ENCODE results near the gene CIT. TPM values are rescaled to one million over a fixed set of nuclear protein-coding genes. Genes with fewer than 3 reads are reported as not detected.

Gene CIT
- total and polyA plus RNA-seq, 2 donors (not counting 3 experiments of a cell fraction or from before 2014, with no cell fraction given): 13.3 to 61.8 TPM

DNA sequence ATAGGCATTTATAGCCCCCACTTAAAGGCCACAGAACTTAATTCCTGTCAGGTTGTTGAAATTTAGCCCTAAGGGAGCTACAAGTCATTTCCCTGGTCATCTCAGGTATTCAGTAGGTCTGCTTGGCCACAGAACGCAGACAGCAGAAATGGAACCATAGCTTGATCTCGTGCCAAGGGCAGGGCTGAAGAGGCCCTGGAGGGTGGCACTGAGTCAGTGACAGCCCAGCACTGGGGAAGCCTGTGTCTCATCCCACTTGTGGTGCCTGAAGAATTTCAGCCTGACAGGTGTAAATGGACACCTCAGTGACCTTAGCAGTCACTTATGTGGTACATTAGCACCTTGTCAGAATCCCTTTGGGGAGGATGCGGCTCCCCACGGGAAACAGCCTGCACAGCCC, 202.6 kb downstream of the CIT start:
- Histone ChIP-seq H3K79me2 (ENCODE audit: control insufficient read depth, insufficient read depth, low read length) (no peaks in the 10 kb centered on the region), H3K27me3 (ENCODE audit: control insufficient read depth in 2 of 2, insufficient read depth in 2 of 2, low read length in 2 of 2) (no peaks in the 10 kb centered on the region), H3K36me3 (ENCODE audit: control insufficient read depth in 2 of 2, extremely low read depth in 1 of 2, insufficient read depth in 2 of 2, low read length in 2 of 2) (peaks cover 12 to 21% of the 10 kb centered on the region in 2 experiments), H3K9ac (replicated peaks; ENCODE audit: extremely low read depth, insufficient read depth, low read length) (no peak overlapping the region), H3K4me3 (replicated peaks in 1 of 3; ENCODE audit: insufficient read depth in 1 of 3, low read depth in 1 of 3, low read length in 3 of 3) (no peak overlapping the region), H3K4me1 (ENCODE audit: control insufficient read depth, extremely low read depth, insufficient read depth, low read length) (peaks cover 27% of the 10 kb centered on the region), H2AFZ (ENCODE audit: low read depth, low read length) (no peak overlapping the region), H3K9me1 (replicated peaks; ENCODE audit: control insufficient read depth, extremely low read depth, insufficient read depth, low read length) (no peaks in the 10 kb centered on the region), H3K9me3 (replicated peaks; ENCODE audit: control insufficient read depth, insufficient read depth, low read length) (no peaks in the 10 kb centered on the region), H4K20me1 (replicated peaks; ENCODE audit: control insufficient read depth, extremely low read depth, insufficient read depth, low read length) (no peaks in the 10 kb centered on the region), H3K4me2 (ENCODE audit: insufficient read depth, low read length) (no peak overlapping the region), H3K27ac (ENCODE audit: insufficient read depth, low read depth, low read length) (no peak overlapping the region)
- DNase-seq (ENCODE audit: low read depth, low spot score) (no peak), FAIRE-seq (no peak)
- POLR2A ChIA-PET: no interaction called here
- intact Hi-C loops (cut with micrococcal nuclease) (no loop called here), dilution Hi-C loops (cut with MboI; ENCODE audit: extremely low pct_ligation_motif_present, low sequenced_read_pairs) (no loop called here)
- CTCF ChIA-PET: interaction anchor here (4.2 kb wide), 1 partner anchor 105 kb away, joined by 30 read pairs; no protein-coding TSS in a partner anchor
- no TSS peak for BruUV-seq (replicated peaks)
- no peak for TF ChIP-seq POLR2AphosphoS5 (IDR thresholded peaks at IDR 0.05; ENCODE audit: insufficient read depth, low read depth, low read length)
- TF ChIP-seq FOS (IDR thresholded peaks at IDR 0.05; ENCODE audit: borderline replicate concordance, insufficient read depth, low read length): no peak
- no peak for TF ChIP-seq POLR2A (IDR thresholded peaks at IDR 0.05; ENCODE audit: low read depth, low read length)

DNA sequence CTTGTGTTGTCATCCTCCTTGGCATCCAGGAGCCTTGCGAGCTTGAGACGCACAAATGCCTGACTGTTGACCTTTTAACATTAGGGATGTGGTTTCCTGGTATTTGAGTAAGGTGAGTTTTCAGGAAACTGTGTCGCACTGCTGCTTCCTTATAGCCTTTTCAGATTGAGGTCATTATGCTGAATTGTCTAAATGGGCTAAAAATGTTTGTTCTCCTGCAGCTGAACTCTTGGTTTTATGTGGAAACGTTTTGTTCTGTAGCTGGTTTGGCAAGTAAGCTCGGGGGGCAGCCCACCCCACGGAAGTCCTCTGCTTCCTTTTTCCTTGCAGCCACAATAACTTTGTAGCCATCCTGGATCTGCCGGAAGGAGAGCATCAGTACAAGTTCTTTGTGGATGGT, 203.5 kb downstream of the CIT start:
- Histone ChIP-seq H3K36me3 (ENCODE audit: control insufficient read depth in 2 of 2, extremely low read depth in 1 of 2, insufficient read depth in 2 of 2, low read length in 2 of 2) (peaks cover 11 to 18% of the 10 kb centered on the region in 2 experiments), H4K20me1 (replicated peaks; ENCODE audit: control insufficient read depth, extremely low read depth, insufficient read depth, low read length) (no peaks in the 10 kb centered on the region), H3K27me3 (ENCODE audit: control insufficient read depth in 2 of 2, insufficient read depth in 2 of 2, low read length in 2 of 2) (no peaks in the 10 kb centered on the region), H3K4me3 (replicated peaks in 1 of 3; ENCODE audit: insufficient read depth in 1 of 3, low read depth in 1 of 3, low read length in 3 of 3) (no peak overlapping the region), H3K27ac (ENCODE audit: insufficient read depth, low read depth, low read length) (peak overlapping the region; percentile 63), H3K9me1 (replicated peaks; ENCODE audit: control insufficient read depth, extremely low read depth, insufficient read depth, low read length) (no peaks in the 10 kb centered on the region), H3K4me1 (ENCODE audit: control insufficient read depth, extremely low read depth, insufficient read depth, low read length) (peaks cover 28% of the 10 kb centered on the region), H3K9me3 (replicated peaks; ENCODE audit: control insufficient read depth, insufficient read depth, low read length) (no peaks in the 10 kb centered on the region), H3K4me2 (ENCODE audit: insufficient read depth, low read length) (peak overlapping the region; percentile 16), H3K9ac (replicated peaks; ENCODE audit: extremely low read depth, insufficient read depth, low read length) (no peak overlapping the region), H3K79me2 (ENCODE audit: control insufficient read depth, insufficient read depth, low read length) (peaks cover under 1% of the 10 kb centered on the region), H2AFZ (ENCODE audit: low read depth, low read length) (no peak overlapping the region)
- peak; percentile 85 for DNase-seq (ENCODE audit: low read depth, low spot score)
- intact Hi-C loops (cut with micrococcal nuclease): loop anchor here (1.0 kb wide), 2 partner anchors 20 to 43 kb away; no protein-coding TSS in a partner anchor
- dilution Hi-C loops (cut with MboI; ENCODE audit: extremely low pct_ligation_motif_present, low sequenced_read_pairs): no loop called here
- ChIA-PET POLR2A (no interaction called here), CTCF (interaction anchor here (0.7 to 4.2 kb wide), 5 partner anchors 15 to 106 kb away, joined by 3 to 30 read pairs (median 4); no protein-coding TSS in a partner anchor)
- TF ChIP-seq EZH2 (IDR thresholded peaks at IDR 0.05; ENCODE audit: borderline replicate concordance, low read depth, low read length, severe bottlenecking) (no peak), JUN (IDR thresholded peaks at IDR 0.05; ENCODE audit: borderline replicate concordance, insufficient read depth, insufficient read length, low read depth) (peak; percentile 71), FOS (IDR thresholded peaks at IDR 0.05; ENCODE audit: borderline replicate concordance, insufficient read depth, low read length) (peak; percentile 62), POLR2A (IDR thresholded peaks at IDR 0.05; ENCODE audit: low read depth, low read length) (peak; percentile 75), POLR2AphosphoS5 (IDR thresholded peaks at IDR 0.05; ENCODE audit: insufficient read depth, low read depth, low read length) (peak; percentile 91), GATA2 (IDR thresholded peaks at IDR 0.05; ENCODE audit: insufficient read depth, insufficient read length, low read depth, low read length) (peak; percentile 63)
- TF ChIP-seq, protein P1, sequence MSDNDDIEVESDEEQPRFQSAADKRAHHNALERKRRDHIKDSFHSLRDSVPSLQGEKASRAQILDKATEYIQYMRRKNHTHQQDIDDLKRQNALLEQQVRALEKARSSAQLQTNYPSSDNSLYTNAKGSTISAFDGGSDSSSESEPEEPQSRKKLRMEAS (IDR thresholded peaks at IDR 0.05; ENCODE audit: insufficient read depth, insufficient read length): no peak
- TF ChIP-seq, protein P2, sequence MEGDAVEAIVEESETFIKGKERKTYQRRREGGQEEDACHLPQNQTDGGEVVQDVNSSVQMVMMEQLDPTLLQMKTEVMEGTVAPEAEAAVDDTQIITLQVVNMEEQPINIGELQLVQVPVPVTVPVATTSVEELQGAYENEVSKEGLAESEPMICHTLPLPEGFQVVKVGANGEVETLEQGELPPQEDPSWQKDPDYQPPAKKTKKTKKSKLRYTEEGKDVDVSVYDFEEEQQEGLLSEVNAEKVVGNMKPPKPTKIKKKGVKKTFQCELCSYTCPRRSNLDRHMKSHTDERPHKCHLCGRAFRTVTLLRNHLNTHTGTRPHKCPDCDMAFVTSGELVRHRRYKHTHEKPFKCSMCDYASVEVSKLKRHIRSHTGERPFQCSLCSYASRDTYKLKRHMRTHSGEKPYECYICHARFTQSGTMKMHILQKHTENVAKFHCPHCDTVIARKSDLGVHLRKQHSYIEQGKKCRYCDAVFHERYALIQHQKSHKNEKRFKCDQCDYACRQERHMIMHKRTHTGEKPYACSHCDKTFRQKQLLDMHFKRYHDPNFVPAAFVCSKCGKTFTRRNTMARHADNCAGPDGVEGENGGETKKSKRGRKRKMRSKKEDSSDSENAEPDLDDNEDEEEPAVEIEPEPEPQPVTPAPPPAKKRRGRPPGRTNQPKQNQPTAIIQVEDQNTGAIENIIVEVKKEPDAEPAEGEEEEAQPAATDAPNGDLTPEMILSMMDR (IDR thresholded peaks at IDR 0.05; ENCODE audit: extremely low read depth in 1 of 2, insufficient read depth in 1 of 2, low read depth in 1 of 2, low read length in 2 of 2): no peak
- FAIRE-seq: peak; percentile 97
- BruUV-seq (replicated peaks): no TSS peak
